ENCODE data around the gene TOR4A. TPM values are rescaled to one million over a fixed set of nuclear protein-coding genes. Genes with fewer than 3 reads are reported as not detected.

Gene TOR4A
- total RNA-seq, 1 experiment from 2014 or later = 30.5 TPM

- DNase-seq (ENCODE audit: extremely low read depth, low read depth) = no peak
Measured at GRCh38 chr9:137314561-137315560, 37.3 kb downstream of the TOR4A start.

GRCh38 chr9:137315581-137316011 lies 38.1 kb downstream of the TOR4A start:
- DNase-seq (ENCODE audit: extremely low read depth, low read depth) = no peak

- peak; percentile 59 for DNase-seq (ENCODE audit: extremely low read depth, low read depth)
Measured at GRCh38 chr9:137316012-137316981, 38.8 kb downstream of the TOR4A start.

- DNase-seq (ENCODE audit: extremely low read depth, low read depth) = no peak
Measured at GRCh38 chr9:137317021-137317717, 39.6 kb downstream of the TOR4A start.

GRCh38 chr9:137317718-137318511 lies 40.4 kb downstream of the TOR4A start:
- no peak for DNase-seq (ENCODE audit: extremely low read depth, low read depth)

GRCh38 chr9:137318602-137319001 lies 41.1 kb downstream of the TOR4A start:
- DNase-seq (ENCODE audit: extremely low read depth, low read depth) = no peak

- peak; percentile 59 for DNase-seq (ENCODE audit: extremely low read depth, low read depth)
Measured at GRCh38 chr9:137319011-137319738, 41.6 kb downstream of the TOR4A start.

GRCh38 chr9:137319739-137320551 lies 42.4 kb downstream of the TOR4A start:
- DNase-seq (ENCODE audit: extremely low read depth, low read depth) = no peak

GRCh38 chr9:137320555-137321384 lies 43.2 kb downstream of the TOR4A start:
- no peak for DNase-seq (ENCODE audit: extremely low read depth, low read depth)

GRCh38 chr9:137321726-137322361 lies 44.3 kb downstream of the TOR4A start:
- no peak for DNase-seq (ENCODE audit: extremely low read depth, low read depth)

GRCh38 chr9:137323531-137324331 lies 46.2 kb downstream of the TOR4A start:
- no peak for DNase-seq (ENCODE audit: extremely low read depth, low read depth)

- DNase-seq (ENCODE audit: extremely low read depth, low read depth) = no peak
Measured at GRCh38 chr9:137325124-137325523, 47.6 kb downstream of the TOR4A start.

- DNase-seq (ENCODE audit: extremely low read depth, low read depth) = no peak
Measured at GRCh38 chr9:137325799-137326198, 48.3 kb downstream of the TOR4A start.

- no peak for DNase-seq (ENCODE audit: extremely low read depth, low read depth)
Measured at GRCh38 chr9:137326445-137327065, 49.0 kb downstream of the TOR4A start.

Data from NCI-H460 (cell line).